Stimulated activated CD4-positive, alpha-beta T cell treated with anti-CD3 and anti-CD28 coated beads, Interleukin-12 subunit alpha, Interleukin-12 subunit beta, amount 100 ng/mL, for 24 hours (primary cell): ENCODE measurements around the gene NKD1.
A peak's percentile ranks its signal among the peaks of the same experiment; 100 is the strongest.

Experiments used
- DNase-seq, 2 experiments: peaks; one replicate each; pipeline ENCODE4 v3.0.0-alpha.2; 2020; ENCODE audit warnings: low read depth in 2 of 2

NKD1 gene

GRCh38 chr16:50645563-50646220, 97.5 kb downstream of the NKD1 start:
- no peak for DNase-seq

- DNase-seq: no peak
Measured at GRCh38 chr16:50646345-50646744, 98.1 kb downstream of the NKD1 start.

- DNase-seq: no peak
Measured at GRCh38 chr16:50651835-50652438, 103.7 kb downstream of the NKD1 start.

DNA sequence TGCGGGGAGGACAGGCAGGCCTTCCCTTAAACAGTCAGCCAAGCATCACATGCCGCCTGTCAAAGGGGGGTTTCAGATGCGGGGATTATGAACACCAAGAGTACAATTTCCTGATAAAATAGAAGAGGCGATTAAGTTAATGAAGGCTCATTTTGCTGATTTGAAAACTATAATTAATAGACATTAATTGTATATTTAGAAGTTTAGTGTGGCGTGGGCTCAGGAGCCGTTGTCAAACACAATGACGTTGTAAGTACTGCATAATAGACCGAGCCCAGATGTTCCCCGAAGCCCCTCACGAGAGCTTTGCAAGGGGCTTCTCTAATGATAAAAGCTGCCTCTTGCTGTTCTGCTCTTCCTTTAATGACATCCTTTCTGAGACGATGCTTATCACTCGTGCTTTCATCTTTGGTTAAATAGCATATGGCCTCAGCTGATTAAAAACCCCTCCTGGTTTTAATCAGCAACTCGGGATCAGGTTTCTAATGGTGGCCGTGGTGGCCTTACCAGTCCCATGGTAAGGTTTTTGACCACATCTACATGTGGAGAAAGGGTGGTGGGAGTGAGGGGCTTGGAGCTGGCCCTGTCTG, 104.7 kb downstream of the NKD1 start:
- no peak for DNase-seq

GRCh38 chr16:50653633-50654519, 105.7 kb downstream of the NKD1 start:
- no peak for DNase-seq

DNA sequence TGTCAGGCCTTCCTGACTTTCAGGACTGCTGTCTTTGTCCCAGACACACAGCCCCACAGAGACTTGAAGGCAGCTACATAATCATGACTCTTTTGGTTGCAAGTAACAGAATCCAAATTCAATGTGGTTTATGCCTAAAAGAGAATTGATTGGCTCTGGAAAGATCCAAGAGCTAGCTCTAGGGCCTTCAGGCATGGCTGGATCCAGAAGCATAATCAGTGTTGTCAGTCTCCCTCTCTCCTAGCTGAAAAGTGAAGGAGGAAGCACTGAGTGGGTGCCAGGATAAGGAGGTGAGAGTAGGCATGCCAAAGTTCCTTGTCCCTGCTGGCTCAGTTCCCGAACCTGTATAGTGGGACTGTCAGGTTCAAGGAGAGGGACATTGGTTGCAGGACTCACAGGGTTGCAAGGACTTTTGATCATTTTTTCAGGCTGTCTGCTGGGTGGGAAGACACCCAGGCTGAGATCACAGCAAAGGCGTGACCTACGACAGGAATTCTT, 107.4 kb downstream of the NKD1 start:
- no peak for DNase-seq

GRCh38 chr16:50657241-50657640, 109.0 kb downstream of the NKD1 start:
- DNase-seq: no peak

GRCh38 chr16:50659806-50660205, 111.6 kb downstream of the NKD1 start:
- no peak for DNase-seq

- no peak for DNase-seq
Measured at GRCh38 chr16:50662306-50662940, 114.2 kb downstream of the NKD1 start.

- DNase-seq: no peak
Measured at GRCh38 chr16:50664270-50664669, 116.1 kb downstream of the NKD1 start.

GRCh38 chr16:50665128-50665878, 117.1 kb downstream of the NKD1 start:
- DNase-seq: peak; percentile 65 to 82

GRCh38 chr16:50666658-50667496, 118.7 kb downstream of the NKD1 start:
- DNase-seq: peak in 1 of 2 experiments; percentile 34

DNA sequence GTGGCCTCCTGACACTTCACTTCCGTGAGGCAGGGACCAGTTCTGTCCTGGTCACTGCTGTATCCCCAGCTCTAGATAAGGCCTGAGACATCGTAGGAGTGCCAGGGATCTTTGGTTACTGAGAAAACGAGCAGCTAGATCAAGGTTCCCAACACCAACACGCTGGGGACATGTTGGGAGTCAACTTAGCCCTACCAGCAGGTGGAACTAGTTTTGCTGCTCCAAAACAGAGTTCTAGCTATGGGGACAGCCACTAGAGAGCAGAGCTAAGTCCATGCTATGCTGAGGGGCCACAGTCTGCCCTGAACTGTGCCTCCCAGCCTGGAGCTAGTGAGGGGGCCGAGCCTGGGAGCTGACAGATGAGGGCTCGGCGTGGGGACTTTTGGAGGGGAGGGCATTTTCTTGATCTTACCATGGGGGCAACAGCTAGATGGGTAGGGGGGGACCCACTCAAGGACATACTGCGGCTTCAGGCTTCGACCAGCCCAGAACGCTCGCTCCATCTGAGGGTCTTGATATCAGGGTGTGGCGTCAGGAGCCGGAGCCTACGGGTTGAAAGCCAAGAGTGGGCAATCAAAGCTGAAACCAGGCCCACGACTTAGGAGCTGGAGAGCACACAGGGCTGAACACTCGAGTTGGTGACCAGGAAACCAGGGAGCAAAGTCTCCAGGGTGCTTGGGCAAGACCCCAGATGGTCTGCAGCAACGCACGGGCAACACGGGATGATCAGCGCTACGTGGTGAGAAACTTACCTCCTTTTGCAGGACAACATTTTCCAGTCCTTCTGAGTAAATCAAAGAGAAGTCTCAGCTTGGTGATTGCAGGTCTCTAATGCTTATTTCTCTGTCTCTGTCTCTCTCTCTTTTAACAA, 119.5 kb downstream of the NKD1 start:
- no peak for DNase-seq

- DNase-seq: no peak
Measured at GRCh38 chr16:50668368-50669008, 120.3 kb downstream of the NKD1 start.

- DNase-seq: no peak
Measured at GRCh38 chr16:50669741-50670140, 121.5 kb downstream of the NKD1 start.

DNA sequence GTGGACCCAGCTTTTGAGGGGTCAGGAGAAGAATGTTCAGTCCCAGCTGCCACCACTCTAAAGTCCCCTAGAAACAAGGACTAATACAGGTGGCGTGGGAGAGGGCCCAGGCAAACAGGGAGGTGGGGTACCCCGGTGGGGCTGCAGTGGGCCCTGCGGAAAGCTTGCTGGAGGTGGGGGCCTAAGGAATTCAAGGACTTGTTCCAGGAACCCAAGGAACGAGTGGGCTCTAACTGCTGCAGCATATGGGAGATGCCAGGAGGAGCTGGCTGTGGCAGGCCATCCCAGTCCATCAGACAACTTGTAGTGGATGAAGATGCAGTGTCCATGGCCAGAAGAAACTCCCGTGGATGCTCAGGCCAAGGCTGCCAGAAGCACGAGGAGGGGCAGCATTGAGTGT, 122.3 kb downstream of the NKD1 start:
- DNase-seq: no peak

DNA sequence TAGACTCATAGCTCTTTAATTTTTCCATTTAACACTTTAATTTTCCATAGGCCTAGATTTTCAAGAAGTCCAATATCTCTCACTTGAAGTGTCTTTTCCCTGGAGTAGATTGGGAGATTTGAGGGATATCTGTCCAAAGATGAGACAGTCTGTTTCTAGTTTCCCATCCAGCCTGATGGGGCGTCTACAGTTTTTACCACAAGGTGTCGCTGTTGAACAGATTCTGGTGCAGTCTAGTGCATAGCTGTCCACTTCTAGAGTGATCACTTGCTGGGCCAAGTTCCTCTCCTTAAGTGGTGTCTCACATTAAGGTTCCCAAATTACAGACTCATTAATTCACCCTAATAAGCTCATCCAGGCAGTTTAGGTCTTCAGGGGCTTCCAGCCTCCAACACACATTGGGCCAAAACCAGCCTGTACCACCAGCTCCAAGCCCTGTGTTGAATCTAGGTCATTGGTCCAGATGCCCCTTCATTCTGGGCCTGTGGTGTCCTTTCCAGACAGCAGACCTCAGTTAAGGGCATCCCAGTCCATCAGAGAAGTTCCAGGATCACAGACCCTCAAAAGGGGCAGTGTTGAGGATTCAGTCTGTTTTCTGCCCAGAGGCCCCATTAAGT, 123.6 kb downstream of the NKD1 start:
- DNase-seq: peak in 1 of 2 experiments; percentile 54
